IPS DF 6.9 (cell line): ENCODE measurements around the gene ALOX15B.
A peak's percentile ranks its signal among the peaks of the same experiment; 100 is the strongest.

Source experiments
- DNase-seq: peaks from one replicate; pipeline ENCODE4 v3.0.0-alpha.2; 2013; ENCODE audit warnings: low read depth, low spot score
- H3K27ac ChIP-seq: one replicate; pipeline ENCODE4 v1.5.1; 2013; ENCODE audit warnings: low read length, control low read depth
- H3K27me3 ChIP-seq: 2 replicates; pipeline ENCODE4 v1.6.1; 2013; ENCODE audit warnings: mild to moderate bottlenecking, low read length; ENCODE audit not compliant: control insufficient read depth, insufficient read depth
- H3K36me3 ChIP-seq: 2 replicates; pipeline ENCODE4 v1.6.1; 2013; ENCODE audit warnings: low read length; ENCODE audit not compliant: control insufficient read depth, insufficient read depth
- H3K4me1 ChIP-seq: 2 replicates; pipeline ENCODE4 v1.6.1; 2013; ENCODE audit warnings: low read length; ENCODE audit not compliant: control insufficient read depth, insufficient read depth
- H3K4me3 ChIP-seq: 2 replicates; pipeline ENCODE4 v1.5.1; 2013; ENCODE audit warnings: mild to moderate bottlenecking, low read length
- H3K9me3 ChIP-seq: 2 replicates; pipeline ENCODE4 v1.6.1; 2013; ENCODE audit warnings: low read length, inconsistent platforms; ENCODE audit not compliant: control insufficient read depth, insufficient read depth
- WGBS: extraction: QIAGEN DNeasy Blood & Tissue Kit; methylation state at CpG from one replicate; pipeline ENCODE4 v1.1.7; 2013; ENCODE audit warnings: mixed read lengths, missing lambda C conversion rate; ENCODE audit not compliant: insufficient read length, insufficient coverage; 5-methylcytosine and 5-hydroxymethylcytosine counted together

The ALOX15B gene

GRCh38 chr17:8062807-8063483 is 24.1 kb downstream of the ALOX15B start:
- peaks cover 8% of the 10 kb centered on the region for H3K4me1 ChIP-seq
- no CpG with 5 or more reads among the region's 15 CpGs for WGBS
- no peaks in the 10 kb centered on the region for H3K36me3 ChIP-seq
- H3K27ac ChIP-seq, result no peak overlapping the region
- H3K27me3 ChIP-seq, result peaks cover 4% of the 10 kb centered on the region; the same call in 1 of the 2 replicates
- no peak for DNase-seq
- H3K9me3 ChIP-seq, result no peaks in the 10 kb centered on the region
- peak overlapping the region; percentile 32; the same call in 1 of the 2 replicates for H3K4me3 ChIP-seq

DNA sequence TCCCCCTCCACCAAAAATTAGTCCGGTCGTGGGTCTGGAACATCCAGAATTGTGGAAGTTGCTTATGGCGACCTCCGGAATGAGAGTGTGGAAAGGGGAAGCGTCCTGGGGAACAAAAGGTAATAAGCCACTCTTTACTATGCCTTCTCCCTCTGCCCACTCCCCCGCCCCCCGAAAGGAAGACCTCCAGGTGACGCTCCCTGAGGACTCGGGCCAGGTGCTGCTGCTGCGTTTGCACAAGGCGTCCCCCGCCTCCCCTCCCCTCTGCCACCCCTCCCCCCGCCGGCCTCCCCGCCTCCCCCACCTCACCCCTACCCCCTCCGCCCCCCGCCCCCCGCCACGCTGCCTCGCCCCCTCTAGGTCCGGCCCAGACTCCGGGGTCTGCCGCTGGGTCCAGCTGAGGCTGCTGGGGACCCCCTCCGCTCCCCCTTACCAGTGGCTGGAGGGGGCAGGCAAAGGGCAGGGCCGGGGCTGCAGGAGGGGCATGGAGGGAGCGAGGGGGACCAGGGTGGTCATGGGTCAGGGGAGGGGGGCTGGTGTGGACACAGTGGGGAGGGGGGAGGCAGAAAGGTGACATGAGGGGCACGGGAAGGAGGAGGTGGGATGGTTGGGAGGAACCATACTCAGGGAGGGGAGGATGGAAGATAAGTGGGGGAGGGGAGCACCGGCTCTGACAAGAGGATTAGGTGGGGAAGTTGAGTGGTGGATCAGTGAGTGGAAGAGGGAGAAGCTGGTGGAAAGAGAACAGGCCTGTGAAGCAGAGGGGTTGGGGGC is 25.1 kb downstream of the ALOX15B start:
- Histone ChIP-seq H3K9me3 (no peaks in the 10 kb centered on the region), H3K4me1 (peaks cover 8% of the 10 kb centered on the region), H3K27me3 (peaks cover 4% of the 10 kb centered on the region; the same call in 1 of the 2 replicates), H3K27ac (no peak overlapping the region), H3K36me3 (no peaks in the 10 kb centered on the region), H3K4me3 (peak overlapping the region; percentile 32; the same call in 1 of the 2 replicates)
- DNase-seq, result no peak
- no CpG with 5 or more reads among the region's 28 CpGs for WGBS

GRCh38 chr17:8064561-8065019 is 25.7 kb downstream of the ALOX15B start:
- no CpG with 5 or more reads among the region's 6 CpGs for WGBS
- H3K4me1 ChIP-seq, result peaks cover 8% of the 10 kb centered on the region
- H3K36me3 ChIP-seq, result no peaks in the 10 kb centered on the region
- DNase-seq, result no peak
- peaks cover 4% of the 10 kb centered on the region; the same call in 1 of the 2 replicates for H3K27me3 ChIP-seq
- no peaks in the 10 kb centered on the region for H3K9me3 ChIP-seq
- no peak overlapping the region for H3K27ac ChIP-seq
- H3K4me3 ChIP-seq, result no peak overlapping the region; the same call in 1 of the 2 replicates

DNA sequence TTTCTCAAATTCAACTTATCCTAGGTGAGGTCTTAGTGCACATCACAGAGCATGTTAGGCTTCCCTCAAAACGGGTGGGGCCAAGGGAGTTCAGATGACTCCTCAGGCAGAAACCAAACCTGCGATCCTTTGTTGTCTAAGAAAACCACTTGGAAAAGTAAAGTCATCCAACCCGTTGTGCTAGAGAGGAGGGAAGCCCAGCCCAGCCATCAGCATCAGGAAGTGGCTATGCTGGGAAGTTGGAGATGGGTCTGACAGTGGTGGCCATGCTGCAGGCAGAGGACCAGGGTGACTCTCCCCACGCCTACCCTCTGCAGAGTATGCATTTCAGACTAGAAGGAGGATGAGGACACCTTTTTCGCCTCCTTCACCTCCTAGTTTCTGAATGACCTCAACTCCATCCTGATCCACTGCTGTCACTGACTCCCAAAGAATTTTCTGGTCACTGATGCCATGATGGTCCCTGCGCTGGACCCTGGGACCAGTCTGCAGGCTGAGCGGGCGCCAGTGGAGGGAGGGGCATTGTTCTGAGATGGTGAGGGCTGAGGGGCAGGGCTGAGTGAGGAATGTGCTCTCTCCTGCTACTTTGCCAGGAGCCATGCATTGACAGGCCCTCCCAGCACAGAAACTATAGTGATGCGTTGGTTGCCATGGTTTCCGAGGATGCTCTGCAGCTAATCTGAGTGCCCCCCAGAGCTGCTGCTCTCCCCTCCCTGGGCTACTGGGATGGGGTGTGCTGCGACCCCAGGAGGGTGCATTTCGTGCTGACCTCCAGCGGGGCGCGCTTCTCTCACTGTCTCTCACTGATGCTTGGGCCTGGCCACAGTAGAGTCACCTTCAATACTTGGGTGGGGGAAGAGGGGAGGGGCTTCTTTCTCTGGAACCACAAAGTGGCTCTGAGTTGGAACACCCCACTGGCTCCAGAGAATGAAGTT is 28.2 kb downstream of the ALOX15B start:
- no peaks in the 10 kb centered on the region for H3K9me3 ChIP-seq
- DNase-seq, result no peak
- H3K36me3 ChIP-seq, result no peaks in the 10 kb centered on the region
- H3K4me1 ChIP-seq, result peaks cover 8% of the 10 kb centered on the region
- H3K27ac ChIP-seq, result no peak overlapping the region
- no peak overlapping the region for H3K4me3 ChIP-seq
- no CpG with 5 or more reads among the region's 15 CpGs for WGBS
- H3K27me3 ChIP-seq, result peaks cover 16% of the 10 kb centered on the region

DNA sequence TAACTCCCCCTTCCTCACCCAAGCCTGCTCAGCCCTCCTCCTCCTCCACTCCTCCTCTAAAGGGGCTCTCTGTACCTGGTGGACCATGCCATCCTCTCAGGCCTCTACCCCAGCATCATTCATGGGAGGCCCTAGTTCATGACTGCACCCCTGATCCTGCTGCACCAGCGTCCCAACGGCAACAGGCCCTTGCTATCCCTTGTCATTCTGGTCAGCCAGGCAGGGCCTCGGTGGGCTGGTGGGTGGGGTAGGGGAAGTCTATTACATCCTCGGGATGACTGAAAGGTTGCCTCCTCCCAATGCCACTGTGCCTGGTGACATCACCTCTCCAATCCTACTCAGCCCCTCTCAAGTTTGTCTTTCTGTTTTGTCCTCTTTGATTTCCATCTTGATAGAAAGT is 28.9 kb downstream of the ALOX15B start:
- WGBS, result no CpG with 5 or more reads among the region's 4 CpGs
- no peak overlapping the region for H3K27ac ChIP-seq
- no peak for DNase-seq
- H3K4me3 ChIP-seq, result no peak overlapping the region
- peaks cover 22% of the 10 kb centered on the region for H3K27me3 ChIP-seq
- H3K4me1 ChIP-seq, result peaks cover 8% of the 10 kb centered on the region
- no peaks in the 10 kb centered on the region for H3K9me3 ChIP-seq
- H3K36me3 ChIP-seq, result no peaks in the 10 kb centered on the region

DNA sequence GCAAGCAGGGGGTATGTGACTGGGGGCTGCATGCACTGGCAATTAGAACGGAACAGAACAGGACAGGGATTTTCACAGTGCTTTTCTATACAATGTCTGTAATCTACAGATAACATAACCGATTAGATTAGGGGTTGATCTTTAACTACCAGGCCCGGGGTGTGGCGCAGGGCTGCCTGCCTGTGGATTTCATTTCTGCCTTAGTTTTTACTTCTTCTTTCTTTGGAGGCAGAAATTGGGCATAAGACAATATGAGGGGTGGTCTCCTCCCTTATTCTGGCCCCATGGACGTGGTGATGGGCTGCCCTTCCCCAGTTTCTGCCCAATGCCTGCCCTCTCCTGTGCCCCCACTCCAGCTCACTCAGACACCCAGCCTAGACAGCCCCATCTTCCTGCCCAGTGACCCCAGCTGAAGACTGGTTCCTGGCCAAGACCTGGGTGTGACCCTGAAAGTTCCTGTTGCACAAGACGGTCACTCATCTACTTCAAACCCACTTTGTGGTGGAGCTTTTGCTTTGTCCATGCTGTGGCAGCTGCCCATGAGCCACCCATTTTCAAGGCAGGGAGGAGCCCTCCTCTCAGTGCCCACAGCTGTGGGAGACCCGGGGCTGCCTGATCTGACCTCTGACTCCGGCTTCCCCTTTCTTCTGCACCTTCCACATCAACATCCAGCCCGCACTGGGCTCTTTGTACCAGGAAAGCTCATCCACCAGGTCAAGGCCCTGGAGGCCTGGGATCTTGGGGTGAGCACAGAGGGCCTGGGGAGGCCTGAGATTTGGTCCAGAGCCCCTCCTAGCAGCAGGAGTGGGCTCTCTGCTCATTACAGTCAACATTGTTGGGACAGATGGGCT is 30.1 kb downstream of the ALOX15B start:
- H3K4me1 ChIP-seq, result peaks cover 10% of the 10 kb centered on the region
- no peak for DNase-seq
- H3K27ac ChIP-seq, result no peak overlapping the region

DNA sequence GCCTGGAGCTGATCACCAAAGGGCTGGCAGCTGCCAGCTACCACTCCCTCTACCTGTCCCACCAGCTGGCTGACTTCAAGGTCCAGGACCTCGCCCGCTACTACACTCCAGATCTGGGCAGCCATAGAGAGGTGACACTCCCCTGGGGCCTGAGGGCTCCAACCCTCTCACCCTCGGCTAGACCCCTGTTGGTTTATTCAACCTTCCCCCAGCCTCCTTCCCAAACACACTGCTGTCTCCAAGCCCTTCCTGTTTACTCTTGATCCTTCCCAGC is 30.7 kb downstream of the ALOX15B start:
- Histone ChIP-seq H3K4me1 (peaks cover 7% of the 10 kb centered on the region), H3K27ac (no peak overlapping the region)
- no CpG with 5 or more reads among the region's 3 CpGs for WGBS

More for the DNA sequence above, 30.1 kb downstream of the ALOX15B start:
- Histone ChIP-seq H3K27me3 (peaks cover 28% of the 10 kb centered on the region), H3K9me3 (no peaks in the 10 kb centered on the region), H3K4me3 (no peak overlapping the region), H3K36me3 (no peaks in the 10 kb centered on the region)
- no CpG with 5 or more reads among the region's 9 CpGs for WGBS

DNA sequence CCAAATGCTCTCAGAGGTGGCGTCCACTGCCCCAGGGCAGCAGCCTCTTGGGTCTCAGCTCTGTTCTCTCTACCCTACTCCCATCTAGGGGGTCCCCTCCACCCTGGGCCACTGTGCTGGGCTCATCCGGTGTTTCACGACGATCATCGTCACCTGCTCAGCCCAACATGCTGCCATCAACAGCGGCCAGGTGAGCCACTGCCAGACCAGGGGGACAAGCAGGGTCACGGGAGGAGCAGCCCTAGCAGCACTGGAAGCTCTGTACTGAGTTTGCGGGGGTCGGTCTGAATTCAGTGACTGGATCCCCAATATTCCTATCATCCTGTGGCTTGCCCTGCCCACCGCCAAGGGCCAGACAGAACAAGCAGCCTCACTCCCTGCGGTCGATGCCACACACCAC is 32.6 kb downstream of the ALOX15B start:
- no peak overlapping the region for H3K4me3 ChIP-seq
- H3K4me1 ChIP-seq, result peaks cover 5% of the 10 kb centered on the region; the same call in 1 of the 2 replicates
- H3K27ac ChIP-seq, result no peak overlapping the region
- WGBS, result no CpG with 5 or more reads among the region's 12 CpGs
- no peak for DNase-seq
- no peaks in the 10 kb centered on the region for H3K36me3 ChIP-seq
- peaks cover 42% of the 10 kb centered on the region for H3K27me3 ChIP-seq
- no peaks in the 10 kb centered on the region for H3K9me3 ChIP-seq

More for the DNA sequence above, 30.7 kb downstream of the ALOX15B start:
- Histone ChIP-seq H3K27me3 (peaks cover 33% of the 10 kb centered on the region), H3K36me3 (no peaks in the 10 kb centered on the region), H3K9me3 (no peaks in the 10 kb centered on the region), H3K4me3 (no peak overlapping the region)
- DNase-seq, result no peak

DNA sequence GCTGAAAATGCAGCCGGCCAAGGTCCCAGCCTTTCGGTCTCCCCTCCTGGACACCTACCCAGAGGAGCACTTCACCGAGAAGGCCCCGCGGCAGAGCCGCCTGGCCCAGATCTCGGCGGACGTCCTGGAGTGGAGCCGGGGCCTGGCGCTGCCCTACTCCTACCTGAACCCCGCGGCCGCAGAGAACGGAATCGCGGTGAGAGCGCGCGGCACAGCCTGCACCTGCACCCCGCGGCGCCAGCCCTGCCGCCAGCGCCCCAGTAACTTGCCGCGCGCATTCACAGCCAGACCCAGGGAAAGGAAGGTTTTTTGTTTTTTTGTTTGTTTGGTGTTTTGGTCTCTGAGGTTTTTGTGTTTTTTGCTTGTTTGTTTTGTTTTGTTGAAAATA is 33.5 kb downstream of the ALOX15B start:
- no CpG with 5 or more reads among the region's 28 CpGs for WGBS
- no peak for DNase-seq
- H3K9me3 ChIP-seq, result no peaks in the 10 kb centered on the region
- H3K36me3 ChIP-seq, result no peaks in the 10 kb centered on the region
- H3K4me3 ChIP-seq, result peak overlapping the region; percentile 16; the same call in 1 of the 2 replicates
- no peak overlapping the region for H3K27ac ChIP-seq
- peaks cover 2% of the 10 kb centered on the region; the same call in 1 of the 2 replicates for H3K4me1 ChIP-seq
- H3K27me3 ChIP-seq, result peaks cover 42% of the 10 kb centered on the region
